T1000 (cell line): ENCODE results near the gene MTOR.

ENCODE experiments used
- DNase-seq: peaks from one replicate; lab custom pipeline; 2025; ENCODE audit warnings: mixed read lengths; lab: John Stamatoyannopoulos, UW

The MTOR gene

DNA sequence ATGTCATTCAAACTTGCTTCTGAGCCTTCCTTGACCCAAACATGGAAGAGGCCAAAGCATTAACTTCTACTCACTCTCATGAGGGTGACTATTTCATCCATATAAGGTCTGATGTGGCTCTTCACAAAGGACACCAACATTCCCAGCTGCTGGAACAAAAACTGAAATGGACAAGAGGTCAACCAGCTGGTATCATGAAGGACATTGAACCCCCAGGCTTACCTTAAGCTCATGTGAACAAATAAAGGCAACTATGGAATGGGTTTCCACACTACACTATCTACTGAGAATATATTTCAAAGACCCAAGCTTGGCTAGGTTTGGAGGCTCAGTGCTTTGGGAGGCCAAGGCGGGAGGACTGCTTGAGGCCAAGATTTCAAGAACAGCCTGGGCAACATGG is 46.3 kb downstream of the MTOR start:
- DNase-seq: no peak

- DNase-seq: no peak
Measured at GRCh38 chr1:11215381-11216005, 46.9 kb downstream of the MTOR start.

DNA sequence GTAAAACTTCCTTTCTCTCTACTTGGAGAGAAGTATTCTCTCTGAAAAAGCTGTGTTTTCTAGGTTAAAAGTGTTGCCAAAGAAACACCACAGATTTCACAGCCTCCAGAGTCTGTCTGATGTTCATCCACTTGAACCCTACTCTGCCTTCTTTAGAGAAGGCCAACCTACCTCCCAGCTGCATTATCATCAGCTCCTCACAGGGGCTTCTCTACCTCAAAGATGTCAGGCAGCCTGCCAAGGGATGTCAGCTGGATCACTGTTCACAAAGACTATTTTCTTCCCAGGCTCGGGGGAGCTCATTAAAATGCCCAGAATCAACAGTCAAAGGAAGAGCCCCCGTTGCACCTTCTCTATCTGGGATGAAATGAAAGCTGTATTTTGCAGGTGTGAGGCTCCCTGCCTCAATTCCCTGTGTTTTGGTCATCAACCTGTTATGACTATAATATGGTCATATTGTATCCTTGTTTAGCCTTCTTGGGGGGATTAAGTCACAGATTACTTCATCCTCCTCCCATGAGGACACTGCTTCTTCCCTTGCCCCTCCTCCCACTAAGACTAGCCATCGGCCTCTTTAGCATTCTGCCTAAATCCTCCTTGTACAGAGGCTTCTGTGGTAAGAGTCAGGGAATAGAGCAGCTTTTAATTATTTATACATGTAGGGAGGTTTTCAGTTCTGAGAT is 47.5 kb downstream of the MTOR start:
- DNase-seq: no peak

DNA sequence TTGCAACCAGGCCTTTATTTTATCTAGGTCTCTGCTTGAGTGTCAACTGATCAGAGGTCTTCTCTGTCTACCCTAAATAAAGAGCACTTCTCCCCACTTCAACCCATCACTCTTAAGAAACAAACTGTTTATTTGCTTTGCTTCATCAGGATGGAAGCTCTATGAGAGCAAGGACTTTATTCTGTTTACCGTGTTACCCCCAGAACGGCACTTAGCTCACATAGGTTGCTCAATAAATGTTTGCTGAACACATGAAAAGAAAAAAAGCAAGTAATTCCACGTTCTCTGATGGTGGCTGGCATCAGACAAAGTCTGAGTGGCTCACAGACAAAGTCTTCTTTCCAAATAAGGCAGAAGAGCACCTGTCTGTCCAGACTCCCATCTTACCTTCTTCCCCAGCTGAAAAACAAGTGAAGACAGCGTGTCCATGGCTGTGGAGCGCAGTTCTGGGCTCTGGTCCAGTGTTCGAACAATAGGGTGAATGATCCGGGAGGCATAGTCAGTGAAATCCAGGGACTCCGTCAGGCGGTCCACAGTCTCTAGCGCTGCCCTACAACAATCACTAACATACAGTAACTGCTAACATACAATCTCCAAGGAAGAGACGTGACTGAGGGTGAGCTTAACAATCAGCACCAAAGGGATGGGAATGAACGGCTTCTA is 50.3 kb downstream of the MTOR start:
- DNase-seq: no peak

DNA sequence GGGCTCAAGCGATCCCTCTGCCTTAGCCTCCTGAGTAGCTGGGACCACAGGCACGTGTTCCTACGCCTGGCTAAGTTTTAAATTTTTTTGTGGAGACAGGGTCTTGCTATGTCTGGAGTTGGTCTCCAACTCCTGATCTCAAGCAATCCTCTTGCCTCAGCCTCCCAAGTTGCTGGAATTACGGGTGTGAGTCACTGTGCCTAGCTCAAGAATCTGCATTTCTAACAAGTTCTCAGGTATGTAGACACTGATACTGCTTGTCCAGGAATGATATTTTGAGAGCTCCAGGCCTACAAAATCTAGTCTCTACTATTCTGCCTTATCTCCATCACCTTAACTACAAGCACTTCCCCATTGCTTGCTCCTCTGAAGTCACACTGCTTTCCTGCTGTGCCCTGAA is 50.9 kb downstream of the MTOR start:
- DNase-seq: no peak

- DNase-seq: no peak
Measured at GRCh38 chr1:11207898-11208611, 54.3 kb downstream of the MTOR start.

- no peak for DNase-seq
Measured at GRCh38 chr1:11204396-11205190, 57.8 kb downstream of the MTOR start.

- no peak for DNase-seq
Measured at GRCh38 chr1:11198851-11199594, 63.3 kb downstream of the MTOR start.

DNA sequence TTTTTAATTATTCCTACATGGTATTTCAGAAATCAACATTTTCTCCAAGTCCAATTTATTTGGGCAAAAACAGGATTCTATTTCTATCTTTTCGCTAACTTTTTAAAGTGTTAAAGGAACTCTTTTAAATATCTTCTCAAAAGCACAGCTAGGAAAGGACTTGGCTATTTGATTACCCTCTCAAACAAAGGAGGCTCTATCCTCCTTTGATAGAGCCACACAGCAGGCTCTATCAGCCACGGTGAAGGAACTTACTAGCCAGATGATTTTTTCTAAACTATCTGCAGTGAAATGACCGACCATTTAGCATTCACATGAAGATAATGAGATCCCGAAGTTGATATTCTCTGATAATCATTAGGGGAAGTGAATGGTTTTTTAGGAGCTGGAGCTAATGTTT is 64.1 kb downstream of the MTOR start:
- DNase-seq: no peak

GRCh38 chr1:11197359-11197758 is 65.0 kb downstream of the MTOR start:
- DNase-seq: no peak

DNA sequence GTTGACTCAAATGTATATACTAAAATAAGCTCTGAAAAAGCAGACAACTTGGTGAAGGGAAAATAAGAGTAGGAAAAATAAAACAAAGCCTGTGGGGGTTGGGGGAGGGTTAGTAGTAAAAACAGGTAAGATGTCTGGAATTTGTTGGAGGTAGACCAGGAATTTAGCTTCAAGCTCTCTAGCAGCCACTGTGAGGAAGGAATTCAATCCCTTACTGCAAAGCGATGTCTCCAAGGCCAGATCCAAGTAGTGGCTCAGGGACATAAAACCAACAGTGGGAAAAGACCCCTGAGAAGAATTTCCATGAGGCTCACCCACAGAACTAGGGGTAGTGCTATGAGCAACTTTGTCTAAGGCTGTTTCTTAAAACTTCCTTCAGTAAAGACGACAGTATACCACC is 65.4 kb downstream of the MTOR start:
- DNase-seq: no peak

DNA sequence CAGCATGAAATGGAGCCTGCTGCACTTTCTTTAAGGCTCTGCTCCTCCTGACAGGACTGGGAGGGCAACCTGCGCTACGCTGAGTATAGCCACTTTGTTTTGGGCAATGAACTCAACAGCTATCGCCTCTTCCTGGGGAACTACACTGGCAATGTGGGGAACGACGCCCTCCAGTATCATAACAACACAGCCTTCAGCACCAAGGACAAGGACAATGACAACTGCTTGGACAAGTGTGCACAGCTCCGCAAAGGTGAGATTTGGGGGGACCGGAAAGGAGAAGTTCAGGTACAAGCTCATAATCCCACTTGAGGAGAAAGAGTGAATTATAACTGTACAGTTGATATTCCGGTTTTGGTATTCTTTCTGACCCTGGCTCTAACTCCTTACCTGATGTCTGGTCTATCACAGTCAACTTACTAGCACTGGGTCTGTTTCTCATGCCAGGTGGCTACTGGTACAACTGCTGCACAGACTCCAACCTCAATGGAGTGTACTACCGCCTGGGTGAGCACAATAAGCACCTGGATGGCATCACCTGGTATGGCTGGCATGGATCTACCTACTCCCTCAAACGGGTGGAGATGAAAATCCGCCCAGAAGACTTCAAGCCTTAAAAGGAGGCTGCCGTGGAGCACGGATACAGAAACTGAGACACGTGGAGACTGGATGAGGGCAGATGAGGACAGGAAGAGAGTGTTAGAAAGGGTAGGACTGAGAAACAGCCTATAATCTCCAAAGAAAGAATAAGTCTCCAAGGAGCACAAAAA is 67.8 kb downstream of the MTOR start:
- no peak for DNase-seq

DNA sequence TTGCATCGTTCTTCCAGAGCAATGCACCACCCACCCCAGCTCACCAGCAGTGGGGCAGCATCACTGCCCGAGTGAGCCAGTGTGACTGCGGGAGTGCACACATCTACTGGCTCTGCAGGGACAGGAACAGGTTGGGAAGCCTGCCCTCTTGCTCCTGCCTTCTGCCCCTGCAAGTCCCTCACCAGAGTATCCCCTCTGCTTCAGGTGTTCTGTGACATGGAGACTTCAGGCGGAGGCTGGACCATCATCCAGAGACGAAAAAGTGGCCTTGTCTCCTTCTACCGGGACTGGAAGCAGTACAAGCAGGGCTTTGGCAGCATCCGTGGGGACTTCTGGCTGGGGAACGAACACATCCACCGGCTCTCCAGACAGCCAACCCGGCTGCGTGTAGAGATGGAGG is 69.0 kb downstream of the MTOR start:
- DNase-seq: no peak

DNA sequence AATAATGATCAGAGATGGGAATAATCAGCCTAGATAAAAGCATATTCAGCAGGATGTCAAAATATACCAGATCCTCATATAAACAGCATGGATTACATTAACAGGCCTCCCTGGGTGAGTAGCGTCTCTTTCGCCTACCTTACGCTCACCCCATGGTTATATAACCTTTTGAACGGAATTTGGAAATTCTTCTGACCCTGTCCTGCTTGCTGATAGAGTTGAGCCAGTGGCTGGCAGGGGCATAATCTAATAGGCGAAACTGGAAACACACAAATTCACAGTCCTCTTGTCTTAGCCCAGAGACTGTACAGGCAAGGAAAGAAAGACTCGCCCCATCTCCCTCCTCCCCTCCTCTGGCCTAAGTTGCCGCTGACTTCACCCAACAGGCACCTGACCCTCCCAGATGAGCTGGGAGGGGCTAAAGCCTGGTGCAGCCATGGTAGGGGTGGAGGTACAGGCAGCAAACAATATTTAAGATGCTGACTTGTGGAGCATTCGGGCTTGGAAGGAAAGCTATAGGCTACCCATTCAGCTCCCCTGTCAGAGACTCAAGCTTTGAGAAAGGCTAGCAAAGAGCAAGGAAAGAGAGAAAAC is 73.4 kb downstream of the MTOR start, which contains the start of gene ANGPTL7:
ANGPTL7 (plus strand) TSS at position 498 of the 594 bp plus-strand sequence. CDS start 225 bp downstream, outside the sequence.
- DNase-seq: no peak

DNA sequence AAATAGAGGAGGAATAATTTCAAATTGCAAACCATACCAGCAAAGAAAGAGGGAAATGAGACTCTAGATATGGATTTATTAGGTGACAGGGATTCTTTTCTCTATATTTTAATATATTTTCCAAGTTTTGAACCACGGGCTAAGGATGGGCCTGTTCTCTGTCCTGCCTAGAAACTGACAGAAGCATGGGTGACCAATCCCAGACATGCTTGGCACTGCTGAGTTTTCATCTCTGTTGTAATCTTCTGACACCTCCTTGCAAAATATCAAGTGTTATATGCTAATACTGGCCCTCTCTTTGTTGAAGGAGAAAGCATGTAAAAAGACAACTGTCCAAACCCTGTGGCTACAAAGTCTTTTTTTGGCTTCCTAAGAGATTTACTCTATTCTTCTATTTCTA is 74.0 kb downstream of the MTOR start:
- no peak for DNase-seq

- no peak for DNase-seq
Measured at GRCh38 chr1:11187931-11188330, 74.4 kb downstream of the MTOR start.

GRCh38 chr1:11187494-11187893 is 74.9 kb downstream of the MTOR start:
- no peak for DNase-seq

DNA sequence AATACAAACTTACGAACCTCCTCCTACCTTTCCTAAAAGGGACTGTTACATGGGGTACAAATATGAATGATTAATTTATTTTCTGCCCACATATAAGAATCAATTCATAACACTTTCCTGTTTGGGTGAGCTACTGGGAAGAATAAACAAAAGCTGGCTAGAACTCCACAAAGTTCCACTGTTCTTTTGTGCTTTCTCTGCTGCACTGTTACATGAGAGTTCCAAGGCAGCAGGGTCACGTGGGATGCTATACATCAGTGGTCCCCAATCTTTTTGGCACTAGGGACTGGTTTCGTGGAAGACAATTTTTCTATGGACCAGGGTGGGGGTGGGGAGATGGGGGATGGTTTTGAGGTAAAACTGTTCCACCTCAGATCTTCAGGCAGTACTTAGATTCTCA is 75.4 kb downstream of the MTOR start:
- DNase-seq: no peak

DNA sequence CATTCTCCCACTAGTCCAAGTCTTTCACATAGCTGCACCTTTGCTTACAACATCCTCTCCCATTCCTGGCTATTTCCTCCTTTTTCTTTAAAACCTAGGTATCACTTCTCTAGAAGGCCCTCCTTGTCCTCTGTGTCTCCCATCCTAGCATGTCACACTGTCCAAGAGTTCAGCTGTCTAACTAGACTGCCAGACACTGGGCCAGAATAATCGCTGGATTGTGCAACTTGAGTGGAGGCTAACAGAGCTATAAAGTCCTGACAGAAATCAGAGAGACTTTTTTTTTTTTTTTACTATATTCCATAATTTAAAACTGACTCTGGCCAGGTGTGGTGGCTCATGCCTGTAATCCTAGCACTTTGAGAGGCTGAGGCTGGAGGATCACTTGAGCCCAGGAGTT is 77.4 kb downstream of the MTOR start:
- DNase-seq: no peak

DNA sequence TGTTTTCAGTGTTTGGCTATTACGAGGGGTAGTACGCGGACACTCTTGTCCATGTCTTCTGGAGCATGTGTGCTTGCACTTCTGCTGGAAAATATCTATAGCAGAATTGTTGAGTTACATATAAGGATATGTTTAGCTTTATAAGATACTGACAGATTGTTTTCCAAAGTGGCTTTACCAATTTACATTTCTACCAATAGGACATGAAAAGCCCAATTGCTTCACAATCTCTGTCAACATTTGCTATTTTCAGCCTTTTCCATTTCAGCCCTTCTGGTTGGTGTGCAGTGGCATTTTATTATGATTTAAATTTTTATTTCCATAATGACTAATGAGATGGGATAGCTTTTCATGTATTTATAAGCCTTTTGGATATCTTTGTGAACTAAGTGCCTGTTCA is 79.5 kb downstream of the MTOR start:
- no peak for DNase-seq
